Stimulated activated CD4-positive, alpha-beta T cell treated with anti-CD3 and anti-CD28 coated beads, Interleukin-1b, Interleukin-23, amount 100 ng/mL, for 1 hour (primary cell): ENCODE results near the gene CECR2.

Experiments
- DNase-seq, 2 donors: peaks; one replicate each; pipeline ENCODE4 v3.0.0-alpha.2; 2020; ENCODE audit warnings: low read depth in 2 of 2

The CECR2 gene

DNA sequence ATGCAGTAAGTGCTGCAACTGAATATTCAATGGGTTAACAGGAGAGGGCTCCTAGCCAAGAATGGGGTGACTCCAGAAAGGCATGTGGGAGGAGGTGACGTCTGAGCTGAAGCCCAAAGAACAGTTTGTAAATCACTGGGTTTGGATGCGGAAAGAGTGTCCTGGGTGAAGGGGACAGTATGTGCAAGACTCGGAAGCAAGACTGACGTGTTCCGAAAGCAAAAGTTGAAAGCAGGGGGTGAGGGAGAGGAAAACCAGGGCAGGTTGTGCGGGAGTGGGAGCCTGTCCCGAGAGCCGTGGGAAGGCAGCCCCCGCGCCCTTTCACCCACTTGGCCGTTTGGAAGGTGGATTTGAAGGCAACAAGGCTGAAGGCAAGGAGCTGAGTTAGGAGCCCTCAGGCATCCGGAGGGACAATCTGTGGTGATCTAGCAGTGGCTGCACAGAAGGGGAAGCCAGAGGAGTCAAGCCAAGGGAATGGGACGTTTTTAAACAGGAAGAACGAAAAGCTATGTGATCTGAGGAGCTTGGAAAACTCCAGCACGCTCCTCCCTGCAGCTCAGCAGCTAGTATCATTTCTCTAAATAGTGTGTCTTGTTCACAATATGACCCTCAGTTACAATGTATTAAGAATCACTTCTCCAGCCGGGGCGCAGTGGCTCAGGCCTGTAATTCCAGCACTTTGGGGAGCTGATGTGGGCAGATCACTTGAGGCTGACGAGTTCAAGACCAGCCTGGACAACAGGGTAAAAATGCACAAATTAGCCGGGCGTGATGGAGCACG is 201.8 kb downstream of the CECR2 start:
- no peak for DNase-seq

- DNase-seq = no peak
Observed at GRCh38 chr22:17575151-17575550, 205.9 kb downstream of the CECR2 start.

DNA sequence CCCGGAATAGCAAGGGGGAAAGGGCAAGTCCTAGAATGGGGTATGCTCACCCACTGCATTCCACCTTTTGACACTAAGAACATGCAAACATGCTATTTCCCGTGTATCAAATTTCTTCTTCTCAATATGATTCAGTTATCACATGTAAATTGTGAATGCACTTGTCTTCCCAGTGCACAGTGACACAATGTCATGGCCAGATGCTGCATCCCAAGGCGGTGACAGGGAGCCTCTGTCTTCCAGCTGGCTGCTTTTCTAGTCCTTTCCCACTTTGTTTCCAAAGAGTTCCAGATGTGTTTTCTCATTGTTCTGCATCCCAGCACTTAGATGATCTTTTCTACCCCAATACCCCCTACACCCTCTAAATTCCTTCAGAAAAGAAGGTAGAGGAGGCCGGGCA is 206.4 kb downstream of the CECR2 start:
- DNase-seq = no peak

DNA sequence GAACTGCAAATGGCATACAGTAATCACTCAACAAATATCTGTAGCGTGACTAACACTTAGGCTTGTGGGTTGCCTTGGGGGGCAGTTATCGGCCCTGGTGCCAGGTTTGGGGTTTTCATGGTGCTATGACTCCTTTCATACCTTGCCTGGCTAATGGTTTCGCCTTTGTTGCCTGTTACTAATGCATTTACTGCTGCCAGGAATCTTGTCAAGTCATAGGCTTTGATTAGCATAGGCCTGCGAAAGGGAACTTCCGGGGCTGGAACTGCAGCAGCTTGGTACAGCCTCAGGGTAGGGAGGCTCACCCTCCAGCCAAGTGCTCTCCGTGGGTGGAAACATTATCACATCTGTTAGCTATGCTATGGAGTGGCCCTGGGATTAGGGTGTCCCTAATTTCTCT is 207.2 kb downstream of the CECR2 start:
- no peak for DNase-seq

DNA sequence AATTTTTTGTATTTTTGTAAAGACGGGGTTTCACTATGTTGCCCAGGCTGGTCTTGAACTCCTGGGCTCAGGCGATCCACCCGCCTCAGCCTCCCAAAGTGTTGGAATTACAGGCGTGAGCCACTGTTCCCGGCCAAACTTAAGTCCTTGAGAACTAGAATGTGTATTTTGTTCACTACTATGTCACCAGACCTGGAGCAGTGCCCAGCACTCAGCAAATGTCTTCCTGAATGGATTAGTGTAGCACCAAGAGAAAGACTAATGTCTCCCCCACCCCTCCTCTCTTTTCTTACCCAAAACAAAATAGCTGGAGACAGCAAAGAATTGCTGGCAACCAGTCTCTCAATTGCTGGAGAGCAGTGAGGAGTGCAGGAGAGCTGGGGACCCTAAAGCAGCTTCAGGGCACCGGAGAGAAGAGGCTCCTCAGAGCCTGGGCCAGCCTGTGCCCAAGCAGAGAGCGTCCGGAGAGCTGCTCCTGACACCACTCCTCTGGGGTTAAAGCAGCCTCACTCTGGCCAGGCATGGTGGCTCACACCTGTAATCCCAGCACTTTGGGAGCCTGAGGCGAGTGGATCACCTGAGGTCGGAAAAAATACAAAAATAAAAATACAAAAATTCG is 209.0 kb downstream of the CECR2 start:
- DNase-seq = no peak

DNA sequence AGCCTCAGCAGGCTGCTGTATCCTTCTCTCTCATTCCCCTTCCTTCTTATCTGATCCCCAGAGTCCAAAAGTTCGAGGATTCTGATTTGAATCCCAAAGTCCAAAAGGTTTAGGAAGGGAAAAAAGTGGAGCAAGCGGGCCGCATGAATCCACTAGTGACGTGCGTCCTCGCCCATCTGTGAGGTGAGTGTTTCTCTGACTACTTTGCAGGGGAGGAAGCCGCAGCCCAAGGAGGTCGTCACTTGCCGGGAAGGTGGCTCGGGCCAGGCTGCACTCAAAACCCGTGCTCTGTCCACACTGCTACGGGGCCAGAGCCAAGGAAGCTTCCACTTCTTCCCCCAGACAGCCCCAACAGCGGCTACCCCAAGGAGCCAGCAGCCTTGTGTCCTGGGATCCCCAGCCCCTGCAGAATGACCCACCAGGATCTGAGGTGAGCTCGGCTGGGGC is 210.3 kb downstream of the CECR2 start:
- no peak for DNase-seq

- DNase-seq = no peak
Observed at GRCh38 chr22:17580441-17581031, 211.3 kb downstream of the CECR2 start.

DNA sequence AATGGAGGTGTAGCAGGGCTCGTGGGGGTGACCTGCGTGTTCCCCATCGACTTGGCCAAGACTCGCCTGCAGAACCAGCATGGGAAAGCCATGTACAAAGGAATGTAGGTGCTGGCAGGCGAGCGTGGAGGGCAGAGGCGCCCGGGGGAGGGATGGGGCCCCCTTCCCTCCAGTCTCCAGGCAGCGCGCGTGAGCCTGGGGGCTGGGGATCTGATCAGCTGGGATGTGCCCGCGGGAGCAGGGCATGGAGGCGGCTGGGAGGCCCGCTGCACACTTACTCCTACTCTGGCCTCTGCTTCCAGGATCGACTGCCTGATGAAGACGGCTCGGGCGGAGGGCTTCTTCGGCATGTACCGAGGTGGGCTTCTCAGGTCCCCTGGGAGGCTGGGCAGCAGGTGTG is 211.8 kb downstream of the CECR2 start:
- no peak for DNase-seq

- no peak for DNase-seq
Observed at GRCh38 chr22:17581631-17582030, 212.4 kb downstream of the CECR2 start.

DNA sequence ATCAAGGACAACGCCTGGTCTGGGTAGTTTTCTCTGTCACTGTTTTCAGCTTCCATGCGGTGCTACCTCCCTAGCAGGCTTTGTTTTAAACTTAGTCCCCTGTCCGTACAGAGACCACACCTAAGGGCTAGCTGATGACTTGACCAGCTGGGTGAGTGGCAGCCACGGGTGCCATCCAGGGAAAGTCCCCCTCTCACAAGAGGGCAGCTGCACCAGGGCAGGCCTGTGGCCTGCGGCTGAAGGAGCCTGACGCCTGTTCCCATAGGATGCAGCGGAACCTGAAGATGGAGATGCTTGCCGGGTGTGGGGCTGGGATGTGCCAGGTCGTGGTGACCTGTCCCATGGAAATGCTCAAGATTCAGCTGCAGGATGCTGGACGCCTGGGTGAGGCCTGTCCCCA is 213.9 kb downstream of the CECR2 start:
- DNase-seq = no peak

GRCh38 chr22:17586831-17587440 is 217.7 kb downstream of the CECR2 start:
- DNase-seq = no peak

DNA sequence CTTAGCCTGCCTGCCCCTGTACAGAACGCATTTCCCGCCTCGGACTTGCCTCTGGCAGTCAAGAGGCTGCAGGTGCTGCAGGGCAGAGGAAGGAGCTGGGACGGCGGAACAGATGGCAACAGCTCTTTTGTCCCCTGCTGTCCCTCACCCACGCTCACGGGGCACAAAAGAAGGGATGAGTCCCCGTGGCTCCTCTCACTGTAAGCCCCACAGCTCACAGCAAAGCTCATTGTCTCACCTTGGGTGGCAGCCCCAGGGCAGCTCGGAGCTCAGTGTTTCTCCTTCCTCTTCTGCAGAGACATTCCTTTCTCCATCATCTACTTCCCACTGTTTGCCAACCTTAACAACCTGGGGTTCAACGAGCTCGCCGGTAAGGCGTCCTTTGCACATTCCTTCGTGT is 218.4 kb downstream of the CECR2 start:
- no peak for DNase-seq

- no peak for DNase-seq
Observed at GRCh38 chr22:17588606-17589005, 219.3 kb downstream of the CECR2 start.

GRCh38 chr22:17589810-17590375 is 220.6 kb downstream of the CECR2 start:
- no peak for DNase-seq

GRCh38 chr22:17590586-17590985 is 221.3 kb downstream of the CECR2 start:
- no peak for DNase-seq

- no peak for DNase-seq
Observed at GRCh38 chr22:17592201-17592600, 222.9 kb downstream of the CECR2 start.

- DNase-seq = no peak
Observed at GRCh38 chr22:17596226-17596625, 227.0 kb downstream of the CECR2 start.

DNA sequence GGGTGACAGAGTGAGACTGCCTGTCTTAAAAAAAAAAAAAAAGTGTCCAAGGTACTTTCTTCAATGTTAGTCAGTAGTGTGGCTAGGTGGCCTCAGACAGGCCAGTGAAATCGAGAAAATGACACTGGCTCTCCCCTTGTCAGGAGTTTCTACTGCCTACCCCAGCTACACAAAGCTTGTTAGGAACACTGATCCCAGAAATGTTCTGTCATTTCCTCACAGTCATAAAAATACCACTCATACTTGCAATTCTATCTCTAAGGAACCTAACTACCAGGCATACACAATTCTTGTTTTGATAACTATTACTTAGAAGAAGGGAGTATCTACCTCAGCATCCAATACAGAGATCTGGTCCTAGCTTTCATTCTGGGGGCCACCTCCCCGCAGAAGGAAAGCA is 228.0 kb downstream of the CECR2 start:
- no peak for DNase-seq

- DNase-seq = no peak
Observed at GRCh38 chr22:17598318-17598717, 229.1 kb downstream of the CECR2 start.

DNA sequence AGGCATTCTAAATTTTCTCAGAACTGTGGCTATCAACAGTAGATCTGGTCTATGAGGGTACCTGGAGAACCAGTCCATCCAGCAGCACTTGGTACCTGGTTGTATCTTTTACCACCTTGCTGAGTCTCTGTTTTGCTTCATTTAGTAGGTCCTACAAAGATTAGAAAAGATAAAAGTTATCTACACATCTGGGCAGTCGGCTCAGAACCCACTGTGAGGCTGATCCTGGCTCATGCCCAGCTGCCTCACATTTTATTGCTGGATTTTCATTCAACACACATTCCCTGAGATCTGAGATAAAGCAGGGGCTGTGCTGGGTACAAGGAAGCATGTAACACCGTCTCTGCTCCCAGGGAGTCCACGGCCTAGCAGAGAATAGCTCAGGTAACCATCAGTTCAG is 231.8 kb downstream of the CECR2 start:
- DNase-seq = no peak

GRCh38 chr22:17603668-17604067 is 234.4 kb downstream of the CECR2 start:
- no peak for DNase-seq

DNA sequence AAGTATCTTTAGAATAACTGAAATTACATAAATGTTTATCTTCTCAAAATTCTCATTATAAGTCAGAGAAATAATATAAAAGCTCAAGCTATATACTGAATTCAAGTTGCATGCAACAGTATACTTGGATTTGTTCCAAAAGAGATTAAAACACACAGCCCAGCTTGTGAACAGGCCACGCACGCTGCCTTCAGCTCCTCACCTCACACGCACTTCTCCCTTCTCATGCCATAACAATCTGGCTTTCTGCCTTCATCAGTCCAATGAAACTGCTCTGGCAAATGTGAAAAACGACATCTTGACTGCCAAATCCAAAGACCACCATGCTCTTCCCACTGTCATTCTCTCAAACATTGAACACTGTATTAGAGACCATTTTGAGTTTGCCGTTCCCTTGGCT is 237.2 kb downstream of the CECR2 start:
- DNase-seq = no peak
